ENCODE measurements around the gene NLRP4.
"Not testable (repeated sequence)": the region's sequence is repeated elsewhere in the genome, so short reads cannot be mapped to it uniquely, and the experiment has no call there.

The NLRP4 gene

DNA sequence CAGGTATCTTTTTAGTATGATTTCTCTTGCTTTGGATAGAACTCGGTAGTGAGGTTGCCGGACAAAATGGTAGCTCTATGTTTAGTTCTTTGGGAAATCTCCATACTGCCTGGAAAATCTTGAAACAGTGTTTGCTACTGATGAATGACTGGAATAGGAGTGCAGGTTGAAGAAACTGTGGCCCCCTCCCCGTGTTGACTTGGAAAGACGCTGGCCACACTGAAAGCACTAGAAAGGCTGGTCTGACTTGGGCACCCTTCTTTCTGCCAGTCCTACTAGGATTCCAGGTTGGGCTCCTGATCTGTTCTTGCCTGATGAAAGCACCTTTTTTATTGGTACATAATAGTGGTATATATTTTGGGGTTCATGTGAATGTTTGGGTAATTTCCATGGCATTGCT is 46.3 kb downstream of the NLRP4 start:
- no peak for DNase-seq

DNA sequence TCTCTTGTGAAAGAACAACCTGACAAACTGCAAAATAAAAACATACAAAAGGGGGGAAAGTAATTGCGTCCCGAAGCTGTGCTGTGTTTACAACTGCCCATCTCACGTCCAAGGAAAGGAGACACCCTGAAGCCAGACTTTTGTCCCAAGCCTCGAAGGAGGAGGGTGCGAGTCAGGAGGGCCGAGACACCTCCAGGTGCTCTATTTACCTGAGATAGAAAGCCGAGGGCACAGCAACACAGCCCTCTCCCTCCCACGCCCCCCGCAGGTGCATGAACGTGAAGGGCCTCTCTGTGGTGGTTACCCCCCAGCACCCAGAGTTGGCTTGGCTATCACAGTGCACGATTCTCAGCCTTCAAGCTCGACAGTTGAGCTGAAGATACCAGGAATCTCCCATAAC is 62.6 kb downstream of the NLRP4 start:
- no peak for DNase-seq

DNA sequence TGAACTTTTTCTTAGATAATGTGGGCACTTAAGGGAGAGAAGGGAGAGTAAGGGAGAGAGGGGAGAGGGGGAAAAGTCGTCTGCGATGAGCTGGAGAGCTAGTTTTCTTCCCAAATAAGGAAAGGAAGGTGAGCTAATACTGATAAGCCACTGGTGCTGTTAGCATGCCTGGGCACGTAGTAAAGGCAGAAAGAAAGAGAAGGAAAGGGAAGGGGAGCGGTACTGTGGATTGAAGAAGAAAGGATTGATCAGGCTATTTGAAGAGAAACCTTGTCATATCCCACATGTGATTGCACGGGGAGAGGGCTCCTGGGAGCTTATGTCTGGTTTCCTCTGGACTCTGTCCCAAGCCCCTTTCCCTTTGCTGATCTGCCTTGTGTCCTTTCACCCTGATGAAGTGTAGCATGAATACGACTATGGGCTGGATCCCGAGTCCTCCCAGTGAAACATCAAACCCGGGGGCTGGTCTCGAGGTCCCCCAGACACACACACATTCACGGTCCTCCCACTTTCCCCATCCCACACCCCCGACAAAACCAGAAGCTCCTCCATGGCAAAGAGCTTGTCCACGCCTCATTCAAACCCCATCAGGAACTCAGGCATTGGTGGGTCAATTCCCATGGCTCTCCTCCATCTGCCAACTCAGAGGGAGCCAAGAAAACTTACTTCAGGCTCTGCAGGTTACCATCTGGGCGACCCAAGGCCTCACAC is 65.2 kb downstream of the NLRP4 start:
- no peak for DNase-seq

DNA sequence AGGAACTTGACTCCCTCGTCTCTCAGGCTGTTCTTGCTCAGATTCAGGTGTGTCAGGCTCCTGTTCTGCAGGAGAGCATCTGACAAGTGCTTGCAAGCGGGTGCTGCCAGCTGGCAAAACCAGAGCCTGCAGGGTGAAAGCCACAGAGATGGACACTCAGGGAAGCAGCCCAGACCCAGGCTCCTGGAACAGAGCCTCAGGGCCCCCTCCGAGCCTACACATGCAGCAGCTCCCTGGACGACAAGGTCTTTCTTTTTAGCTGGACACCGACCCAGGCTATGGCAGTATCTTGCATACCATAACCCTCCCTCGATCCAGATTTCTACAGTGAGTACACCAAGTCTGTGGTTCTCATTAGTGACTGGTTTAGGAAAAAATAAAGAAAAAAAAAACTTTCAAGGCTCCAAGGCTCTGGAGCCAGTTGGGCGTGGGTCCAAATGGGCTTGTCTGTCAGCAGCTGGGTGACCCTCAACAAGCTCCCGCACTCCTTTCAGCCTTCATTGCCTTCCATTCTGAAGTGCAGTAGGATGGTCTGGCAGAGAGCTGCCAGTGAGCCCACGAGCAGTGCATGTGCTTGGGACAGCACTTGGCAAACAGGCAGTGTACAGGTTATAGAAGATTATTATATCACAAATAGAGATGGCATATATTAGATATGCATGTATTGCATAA is 65.9 kb downstream of the NLRP4 start:
- DNase-seq: no peak

DNA sequence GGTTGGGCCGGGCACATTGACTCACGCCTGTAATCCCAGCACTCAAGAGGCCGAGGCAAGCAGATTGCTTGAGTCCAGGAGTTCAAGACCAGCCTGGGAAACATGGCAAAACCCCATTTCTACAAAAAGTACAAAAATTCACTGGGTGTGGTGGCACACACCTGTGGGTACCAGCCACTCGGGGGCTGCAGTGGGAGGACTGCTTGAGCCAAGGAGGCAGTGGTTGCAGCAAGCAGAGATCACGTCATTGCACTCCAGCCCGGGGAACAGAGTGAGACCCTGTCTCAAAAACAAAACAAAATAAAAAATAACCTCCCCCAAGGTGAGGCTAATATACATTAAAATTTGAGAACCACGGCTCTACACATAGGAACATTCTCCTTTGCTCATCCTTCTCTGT is 70.9 kb downstream of the NLRP4 start:
- no peak for DNase-seq

DNA sequence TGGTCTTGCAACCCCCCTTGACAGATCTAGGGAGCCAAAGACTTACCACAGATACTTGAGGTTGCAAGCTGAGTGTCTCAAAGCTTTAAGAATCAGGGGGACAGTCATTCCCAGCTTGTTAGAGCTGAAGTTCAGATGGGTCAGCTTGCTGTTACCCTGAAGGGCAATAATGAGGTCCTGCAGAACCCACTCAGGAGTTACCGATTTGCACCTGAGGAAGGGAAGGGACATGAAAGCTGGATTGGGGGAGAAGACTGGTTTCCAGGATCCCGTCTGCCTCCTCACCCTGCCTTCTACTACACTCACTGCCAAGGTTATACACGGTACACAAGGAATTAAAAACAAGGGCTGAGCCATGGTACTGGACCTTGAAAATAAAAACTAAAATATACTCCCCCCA is 71.4 kb downstream of the NLRP4 start:
- no peak for DNase-seq

DNA sequence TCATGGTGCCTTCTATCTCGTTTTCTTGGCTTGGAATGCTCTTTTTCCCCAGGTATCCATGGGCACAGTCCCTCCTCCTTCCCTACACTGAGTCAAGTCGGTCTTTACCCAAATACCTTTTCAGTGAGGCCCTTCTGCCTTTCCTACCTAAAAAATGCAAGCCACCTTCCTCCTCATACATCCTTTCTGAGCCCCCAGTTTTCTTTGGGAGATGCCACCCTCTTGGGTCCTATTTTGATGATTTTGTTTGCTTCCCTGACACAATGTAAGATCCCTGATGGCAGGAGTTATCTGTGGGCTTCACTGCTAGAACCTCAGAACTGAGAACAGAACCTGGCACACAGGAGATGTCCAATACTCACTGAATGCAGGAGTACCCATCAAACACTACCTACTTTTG is 73.5 kb downstream of the NLRP4 start:
- no peak for DNase-seq

DNA sequence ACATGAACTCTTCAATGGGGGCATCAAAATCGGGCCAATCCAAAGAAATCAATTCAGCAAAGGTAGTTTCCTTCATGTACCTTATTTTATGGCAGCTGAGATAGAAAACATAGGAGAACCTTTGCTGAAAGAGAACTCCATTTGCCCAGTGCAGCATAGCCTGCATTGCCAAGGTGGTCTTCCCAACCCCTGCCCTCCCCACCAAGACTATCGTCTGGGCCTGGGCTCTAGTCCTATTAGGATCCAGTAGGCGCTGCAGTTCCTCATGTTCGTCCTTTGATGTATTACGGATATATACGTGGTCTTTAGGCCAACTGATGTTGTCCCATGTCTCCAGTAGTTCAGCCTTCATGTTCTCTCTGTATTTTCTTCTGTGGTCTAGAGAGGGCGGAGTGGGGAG is 76.6 kb downstream of the NLRP4 start:
- DNase-seq: no peak

DNA sequence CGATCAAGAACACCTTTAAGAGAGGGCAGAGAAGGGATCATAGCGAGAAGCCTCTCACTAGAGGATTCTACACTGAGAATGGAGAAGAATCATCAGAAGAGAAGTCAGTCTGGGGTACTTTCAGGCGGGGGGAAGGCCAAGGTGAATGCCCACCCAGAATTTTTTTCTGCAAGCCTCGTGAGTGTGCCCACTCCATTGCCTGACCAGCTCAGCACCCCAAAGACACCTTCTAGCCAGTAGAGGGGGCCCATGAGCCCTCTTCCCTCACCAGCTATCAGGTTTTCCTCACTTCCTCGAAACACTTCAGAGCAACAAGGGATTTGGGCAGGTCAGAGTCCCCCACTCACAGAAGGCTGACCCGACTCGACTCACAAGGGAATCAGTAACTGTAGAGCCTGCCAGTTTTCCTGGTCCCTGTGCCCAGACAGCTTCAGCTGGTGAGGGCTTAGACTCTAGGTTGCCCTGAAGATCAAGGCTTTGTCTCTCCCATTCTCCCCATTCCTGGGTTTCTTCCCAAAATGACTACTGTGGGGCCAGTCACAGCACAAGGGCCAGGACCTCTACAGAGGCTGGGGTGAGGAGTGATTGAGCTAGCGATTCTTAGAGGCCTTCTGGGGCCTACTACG is 77.4 kb downstream of the NLRP4 start:
- no peak for DNase-seq

DNA sequence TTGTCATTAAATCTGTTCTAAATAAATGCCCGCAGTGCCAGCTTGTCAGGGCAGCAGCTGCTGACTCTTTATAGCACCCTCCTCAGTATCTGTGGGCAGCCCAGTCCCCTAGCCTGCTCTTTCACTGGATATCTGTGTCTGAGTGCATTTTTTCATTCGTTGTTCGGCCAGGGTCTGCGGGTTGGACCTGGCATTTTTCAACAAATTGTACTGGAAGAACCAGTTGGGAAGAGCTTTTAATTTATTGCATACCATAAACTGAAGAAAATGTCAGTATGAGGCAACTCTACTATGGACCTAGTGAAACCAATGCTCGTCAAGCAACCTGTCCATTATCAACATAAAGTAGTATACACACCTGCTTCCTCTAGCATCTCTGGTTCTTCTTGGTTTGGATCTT is 87.2 kb downstream of the NLRP4 start:
- no peak for DNase-seq

DNA sequence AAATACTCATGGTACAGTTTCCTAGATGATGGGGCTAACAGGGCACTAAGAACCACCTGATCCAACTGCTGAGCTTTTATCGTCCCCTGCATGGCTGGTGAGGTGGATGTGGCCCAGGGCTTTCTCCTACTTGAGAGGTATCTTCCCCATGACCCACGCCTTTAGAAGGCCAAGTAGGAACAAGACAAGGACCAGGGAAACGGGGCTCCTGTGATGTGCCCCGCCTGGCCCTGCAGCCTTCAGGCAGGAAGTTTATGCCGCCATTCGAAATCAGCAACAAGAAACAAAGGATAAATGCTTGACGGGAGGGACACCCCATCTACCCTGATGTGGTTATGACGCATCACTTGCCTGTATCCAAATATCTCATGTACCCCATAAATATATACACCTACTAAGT is 91.7 kb downstream of the NLRP4 start:
- DNase-seq: no peak

DNA sequence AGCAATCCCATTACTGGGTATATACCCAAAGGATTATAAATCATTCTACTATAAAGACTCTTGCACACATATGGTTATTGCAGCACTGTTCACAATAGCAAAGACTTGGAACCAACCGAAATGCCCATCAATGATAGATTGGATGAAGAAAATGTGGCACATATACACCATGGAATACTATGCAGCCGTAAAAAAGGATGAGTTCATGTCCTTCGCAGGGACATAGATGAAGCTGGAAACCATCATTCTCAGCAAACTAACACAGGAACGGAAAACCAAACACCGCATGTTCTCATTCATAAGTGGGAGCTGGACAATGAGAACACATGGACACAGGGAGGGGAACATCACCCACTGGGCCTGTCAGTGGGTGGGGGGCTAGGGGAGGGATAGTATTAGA is 92.9 kb downstream of the NLRP4 start:
- DNase-seq: not testable (repeated sequence)

DNA sequence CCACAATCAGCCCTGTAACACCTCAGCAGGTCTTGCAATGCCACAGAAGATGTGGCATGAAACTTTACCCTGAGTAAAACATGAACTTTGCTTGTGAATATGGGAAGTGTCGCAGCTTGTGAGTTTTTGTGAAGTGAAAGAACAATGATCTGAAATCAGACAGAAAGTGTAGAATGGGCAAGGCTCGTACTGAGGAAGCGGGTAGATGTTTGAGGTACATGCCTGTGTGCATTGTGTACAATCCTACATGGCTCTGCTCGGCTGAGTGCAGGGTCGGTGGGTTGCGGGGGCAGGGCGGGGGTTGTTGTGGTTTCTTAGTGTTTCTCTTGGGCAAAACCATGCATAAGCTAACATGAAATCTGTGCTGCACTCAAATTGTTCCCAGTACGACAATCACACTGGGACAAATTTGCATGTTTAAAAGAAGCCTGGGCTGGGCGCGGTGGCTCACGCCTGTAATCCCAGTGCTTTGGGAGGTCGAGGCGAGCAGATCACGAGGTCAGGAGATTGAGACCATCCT is 94.7 kb downstream of the NLRP4 start:
- no peak for DNase-seq

Measured in AML-193 (cell line).